ENCODE results near the gene LSP1.

LSP1 gene

DNA sequence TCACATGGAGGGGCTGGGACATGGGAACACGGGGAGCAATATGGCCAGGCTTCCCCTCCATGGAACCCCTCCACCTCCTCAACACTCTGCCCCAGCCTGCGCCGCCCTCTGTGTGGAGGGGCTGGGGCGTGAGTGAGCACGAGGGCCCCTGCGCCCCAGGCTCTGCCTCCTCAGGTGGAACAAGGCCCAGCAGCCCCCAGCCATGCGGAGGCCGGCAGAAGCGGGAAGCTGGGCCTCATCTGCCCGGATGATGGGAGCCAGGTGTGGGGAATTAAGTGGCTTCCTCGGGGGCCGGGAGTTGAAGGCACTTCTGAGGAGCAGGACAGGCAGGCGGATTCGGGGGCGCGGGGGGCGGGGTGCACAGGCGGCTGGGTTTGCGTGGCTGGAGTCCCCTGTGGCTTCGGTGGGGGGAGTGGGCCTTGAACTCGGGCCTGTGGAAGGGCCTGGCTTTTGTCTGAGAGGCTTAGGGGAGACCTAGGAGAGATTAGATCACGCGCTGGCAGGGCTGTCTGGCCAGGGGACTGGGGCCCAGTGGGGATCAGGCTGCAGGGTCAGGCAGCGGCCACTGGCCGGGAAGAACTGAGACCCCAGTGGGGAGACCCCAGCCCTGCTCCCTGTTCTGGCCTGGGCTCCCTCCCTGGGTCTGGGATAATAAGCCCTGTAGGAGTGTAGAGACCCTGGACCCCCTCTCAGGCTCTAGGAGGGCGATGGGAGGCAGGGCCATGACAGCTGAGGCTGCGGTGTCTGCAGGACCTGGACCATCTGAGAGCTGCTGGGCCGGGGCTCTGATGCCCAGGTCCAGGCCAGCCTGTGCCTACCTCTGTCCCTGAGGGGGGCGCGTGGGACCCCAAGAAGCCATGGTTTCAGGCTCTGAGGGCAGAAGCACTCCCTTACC is 25.5 kb downstream of the LSP1 start:
- Histone ChIP-seq H3K4me3 (replicated peaks; ENCODE audit: insufficient read depth, low read length) (no peak overlapping the region), H3K27me3 (ENCODE audit: insufficient read depth, poor library complexity, severe bottlenecking) (no peaks in the 10 kb centered on the region), H3K27ac (replicated peaks) (no peak overlapping the region)
- no peak for DNase-seq (ENCODE audit: low read depth in 1 of 2, low spot score in 1 of 2)
- TF ChIP-seq, protein P1, sequence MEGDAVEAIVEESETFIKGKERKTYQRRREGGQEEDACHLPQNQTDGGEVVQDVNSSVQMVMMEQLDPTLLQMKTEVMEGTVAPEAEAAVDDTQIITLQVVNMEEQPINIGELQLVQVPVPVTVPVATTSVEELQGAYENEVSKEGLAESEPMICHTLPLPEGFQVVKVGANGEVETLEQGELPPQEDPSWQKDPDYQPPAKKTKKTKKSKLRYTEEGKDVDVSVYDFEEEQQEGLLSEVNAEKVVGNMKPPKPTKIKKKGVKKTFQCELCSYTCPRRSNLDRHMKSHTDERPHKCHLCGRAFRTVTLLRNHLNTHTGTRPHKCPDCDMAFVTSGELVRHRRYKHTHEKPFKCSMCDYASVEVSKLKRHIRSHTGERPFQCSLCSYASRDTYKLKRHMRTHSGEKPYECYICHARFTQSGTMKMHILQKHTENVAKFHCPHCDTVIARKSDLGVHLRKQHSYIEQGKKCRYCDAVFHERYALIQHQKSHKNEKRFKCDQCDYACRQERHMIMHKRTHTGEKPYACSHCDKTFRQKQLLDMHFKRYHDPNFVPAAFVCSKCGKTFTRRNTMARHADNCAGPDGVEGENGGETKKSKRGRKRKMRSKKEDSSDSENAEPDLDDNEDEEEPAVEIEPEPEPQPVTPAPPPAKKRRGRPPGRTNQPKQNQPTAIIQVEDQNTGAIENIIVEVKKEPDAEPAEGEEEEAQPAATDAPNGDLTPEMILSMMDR (IDR thresholded peaks at IDR 0.05; ENCODE audit: insufficient read depth, low read length), result no peak
- TF ChIP-seq SPI1 (IDR thresholded peaks at IDR 0.05; ENCODE audit: borderline replicate concordance, low read depth) (no peak), POLR2AphosphoS5 (IDR thresholded peaks at IDR 0.05; ENCODE audit: low read depth) (no peak), GABPA (IDR thresholded peaks at IDR 0.05; ENCODE audit: low read depth) (no peak)
- TF ChIP-seq, protein P2, sequence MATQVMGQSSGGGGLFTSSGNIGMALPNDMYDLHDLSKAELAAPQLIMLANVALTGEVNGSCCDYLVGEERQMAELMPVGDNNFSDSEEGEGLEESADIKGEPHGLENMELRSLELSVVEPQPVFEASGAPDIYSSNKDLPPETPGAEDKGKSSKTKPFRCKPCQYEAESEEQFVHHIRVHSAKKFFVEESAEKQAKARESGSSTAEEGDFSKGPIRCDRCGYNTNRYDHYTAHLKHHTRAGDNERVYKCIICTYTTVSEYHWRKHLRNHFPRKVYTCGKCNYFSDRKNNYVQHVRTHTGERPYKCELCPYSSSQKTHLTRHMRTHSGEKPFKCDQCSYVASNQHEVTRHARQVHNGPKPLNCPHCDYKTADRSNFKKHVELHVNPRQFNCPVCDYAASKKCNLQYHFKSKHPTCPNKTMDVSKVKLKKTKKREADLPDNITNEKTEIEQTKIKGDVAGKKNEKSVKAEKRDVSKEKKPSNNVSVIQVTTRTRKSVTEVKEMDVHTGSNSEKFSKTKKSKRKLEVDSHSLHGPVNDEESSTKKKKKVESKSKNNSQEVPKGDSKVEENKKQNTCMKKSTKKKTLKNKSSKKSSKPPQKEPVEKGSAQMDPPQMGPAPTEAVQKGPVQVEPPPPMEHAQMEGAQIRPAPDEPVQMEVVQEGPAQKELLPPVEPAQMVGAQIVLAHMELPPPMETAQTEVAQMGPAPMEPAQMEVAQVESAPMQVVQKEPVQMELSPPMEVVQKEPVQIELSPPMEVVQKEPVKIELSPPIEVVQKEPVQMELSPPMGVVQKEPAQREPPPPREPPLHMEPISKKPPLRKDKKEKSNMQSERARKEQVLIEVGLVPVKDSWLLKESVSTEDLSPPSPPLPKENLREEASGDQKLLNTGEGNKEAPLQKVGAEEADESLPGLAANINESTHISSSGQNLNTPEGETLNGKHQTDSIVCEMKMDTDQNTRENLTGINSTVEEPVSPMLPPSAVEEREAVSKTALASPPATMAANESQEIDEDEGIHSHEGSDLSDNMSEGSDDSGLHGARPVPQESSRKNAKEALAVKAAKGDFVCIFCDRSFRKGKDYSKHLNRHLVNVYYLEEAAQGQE (IDR thresholded peaks at IDR 0.05; ENCODE audit: insufficient replicate concordance, low read depth), result no peak

GRCh38 chr11:1879342-1879940 is 26.6 kb downstream of the LSP1 start:
- TF ChIP-seq SPI1 (IDR thresholded peaks at IDR 0.05; ENCODE audit: borderline replicate concordance, low read depth) (no peak), POLR2AphosphoS5 (IDR thresholded peaks at IDR 0.05; ENCODE audit: low read depth) (no peak), GABPA (IDR thresholded peaks at IDR 0.05; ENCODE audit: low read depth) (no peak)
- TF ChIP-seq, protein P1 (IDR thresholded peaks at IDR 0.05; ENCODE audit: insufficient read depth, low read length), result no peak
- TF ChIP-seq, protein P2 (IDR thresholded peaks at IDR 0.05; ENCODE audit: insufficient replicate concordance, low read depth), result no peak
- Histone ChIP-seq H3K27ac (replicated peaks) (no peak overlapping the region), H3K4me3 (replicated peaks; ENCODE audit: insufficient read depth, low read length) (no peak overlapping the region), H3K27me3 (ENCODE audit: insufficient read depth, poor library complexity, severe bottlenecking) (no peaks in the 10 kb centered on the region)
- DNase-seq (ENCODE audit: low read depth in 1 of 2, low spot score in 1 of 2), result no peak

DNA sequence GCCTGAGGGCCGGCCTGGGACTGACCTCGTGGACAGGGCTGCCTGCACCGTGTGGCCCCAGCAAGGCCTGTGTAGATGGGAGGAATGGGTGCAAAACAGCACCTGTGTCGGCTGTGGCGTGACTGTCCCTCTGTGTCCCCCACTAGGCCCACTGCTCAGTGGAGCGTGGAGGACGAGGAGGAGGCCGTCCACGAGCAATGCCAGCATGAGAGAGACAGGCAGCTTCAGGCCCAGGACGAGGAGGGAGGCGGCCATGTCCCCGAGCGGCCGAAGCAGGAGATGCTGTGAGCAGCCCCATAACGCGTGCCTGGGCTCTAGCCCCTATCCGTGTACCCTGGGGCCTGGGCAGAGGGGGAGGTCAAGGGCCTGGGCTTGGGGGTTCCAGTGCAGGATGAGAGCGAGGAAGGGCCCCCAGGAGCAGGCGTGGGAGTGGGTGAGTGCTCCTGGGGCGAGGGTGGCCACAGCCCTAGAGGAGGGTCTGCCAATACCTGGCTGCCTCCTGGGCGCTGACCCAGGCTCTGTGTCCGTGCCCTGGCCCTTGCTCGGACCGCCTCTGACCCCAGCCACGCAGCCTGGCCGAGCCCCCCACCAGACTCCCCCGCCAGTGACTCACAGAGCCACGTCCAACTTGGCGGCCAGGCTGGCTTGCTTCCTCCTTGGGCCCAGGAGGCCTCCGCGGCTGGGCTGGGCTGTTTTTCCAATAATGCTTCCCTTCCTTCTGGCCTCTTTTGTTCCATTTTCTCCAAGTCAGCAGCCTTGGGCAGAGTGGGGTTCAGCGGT is 27.2 kb downstream of the LSP1 start:
- no peak for DNase-seq (ENCODE audit: low read depth in 1 of 2, low spot score in 1 of 2)
- no peaks in the 10 kb centered on the region for H3K27me3 ChIP-seq (ENCODE audit: insufficient read depth, poor library complexity, severe bottlenecking)
- no peak overlapping the region for H3K27ac ChIP-seq (replicated peaks)
- TF ChIP-seq, protein P1 (IDR thresholded peaks at IDR 0.05; ENCODE audit: insufficient read depth, low read length), result no peak
- no peak for TF ChIP-seq SPI1 (IDR thresholded peaks at IDR 0.05; ENCODE audit: borderline replicate concordance, low read depth)
- TF ChIP-seq, protein P2 (IDR thresholded peaks at IDR 0.05; ENCODE audit: insufficient replicate concordance, low read depth), result no peak
- H3K4me3 ChIP-seq (replicated peaks; ENCODE audit: insufficient read depth, low read length), result no peak overlapping the region
